Measurements from ENCODE around the gene LRIG1. TPM values are rescaled to one million over a fixed set of nuclear protein-coding genes. Genes with fewer than 3 reads are reported as not detected.

LRIG1 gene
- total and polyA plus RNA-seq, 2 of the 8 experiments (the other 6 are each of a cell fraction or from before 2014, with no cell fraction given), result 78.1 to 88.7 TPM

DNA sequence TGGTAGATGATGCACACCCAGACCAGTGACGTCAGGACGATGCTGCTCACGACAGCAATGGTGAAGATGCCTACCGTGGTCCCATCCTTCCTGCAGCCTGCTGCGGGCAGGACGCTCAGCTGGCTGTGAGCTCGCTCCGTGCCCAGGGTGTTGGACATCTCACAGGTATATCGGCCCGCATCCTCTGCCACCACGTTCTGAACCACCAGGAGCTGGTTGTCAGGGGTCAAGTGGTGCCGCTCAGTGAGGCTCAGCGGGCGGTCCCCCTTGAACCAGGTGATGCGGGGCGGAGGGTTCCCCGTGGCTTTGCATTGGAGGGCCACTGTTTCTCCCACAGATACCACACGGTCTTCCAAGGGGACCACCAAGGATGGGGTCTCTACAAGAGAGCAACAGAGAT is 117.8 kb downstream of the LRIG1 start:
- TF ChIP-seq RBBP5 (IDR thresholded peaks at IDR 0.05; ENCODE audit: borderline replicate concordance, low read depth, low read length) (no peak), POLR2AphosphoS5 (IDR thresholded peaks at IDR 0.05; ENCODE audit: low read depth, low read length) (peak; percentile 37; the same call in 1 of the 2 replicates), POLR2A (IDR thresholded peaks at IDR 0.05; ENCODE audit: control extremely low read depth in 1 of 2, low read depth in 2 of 2, low read length in 2 of 2) (peak in 1 of 2 experiments; percentile 36; a peak in 1 of 3 replicates)
- no peak overlapping the region for H2BK12ac ChIP-seq (ENCODE audit: low read depth, low read length)
- ChIA-PET POLR2A (ENCODE audit: partially characterized antibody) (interaction anchor here (0.8 to 1.8 kb wide), 2 partner anchors 11 to 14 kb away, joined by 4 read pairs; no protein-coding TSS in a partner anchor), CTCF (ENCODE audit: partially characterized antibody) (interaction anchor here (0.9 to 4.3 kb wide), 5 partner anchors 11 to 106 kb away, joined by 3 to 24 read pairs (median 5); no protein-coding TSS in a partner anchor)
- no peaks in the 10 kb centered on the region; a peak in 1 of 4 replicates for H3K9me3 ChIP-seq (ENCODE audit: insufficient read depth in 2 of 2, low read depth in 1 of 2, low read length in 1 of 2)
- peaks cover 67 to 96% (median 83%) of the 10 kb centered on the region in 4 experiments for H3K36me3 ChIP-seq (ENCODE audit: control insufficient read depth in 2 of 4, insufficient read depth in 4 of 4, low read length in 3 of 4)
- no peak overlapping the region for H3K4me3 ChIP-seq (ENCODE audit: extremely low read depth in 1 of 4, insufficient read depth in 2 of 4, low read depth in 3 of 4, low read length in 4 of 4)
- H3K4ac ChIP-seq (replicated peaks; ENCODE audit: insufficient read length, low read depth, low read length), result no peak overlapping the region
- no peak overlapping the region for H4K91ac ChIP-seq (replicated peaks; ENCODE audit: insufficient read length, low read length)
- H4K8ac ChIP-seq (ENCODE audit: extremely low read depth, insufficient read depth, low read length), result peak overlapping the region; percentile 64; the same call in 1 of the 2 replicates
- H3K9ac ChIP-seq (replicated peaks in 1 of 4; ENCODE audit: extremely low read depth in 1 of 4, low read depth in 3 of 4, low read length in 3 of 4), result no peak overlapping the region
- H3K4me1 ChIP-seq (replicated peaks in 1 of 4; ENCODE audit: control insufficient read depth in 3 of 4, insufficient read depth in 4 of 4, low read length in 3 of 4), result no peaks in the 10 kb centered on the region
- H3K79me1 ChIP-seq (ENCODE audit: low read depth, low read length), result no peaks in the 10 kb centered on the region
- no peak overlapping the region for H3K14ac ChIP-seq (ENCODE audit: insufficient read length)
- no peak for FAIRE-seq
- no peak overlapping the region for H2BK15ac ChIP-seq (ENCODE audit: low read length)
- no peaks in the 10 kb centered on the region for H3K27me3 ChIP-seq (replicated peaks in 1 of 4; ENCODE audit: control insufficient read depth in 3 of 4, extremely low read depth in 1 of 4, insufficient read depth in 3 of 4, low read length in 3 of 4)
- peaks cover 0 to 5% of the 10 kb centered on the region in 2 experiments; a peak in 1 of 4 replicates for H3K79me2 ChIP-seq (ENCODE audit: control insufficient read depth in 1 of 2, insufficient read depth in 2 of 2, low read length in 2 of 2)
- H2BK20ac ChIP-seq (ENCODE audit: low read length), result no peak overlapping the region
- H4K5ac ChIP-seq (ENCODE audit: insufficient read length, low read depth, low read length), result no peak overlapping the region
- no peak overlapping the region for H2AFZ ChIP-seq (ENCODE audit: low read length)
- peak in 1 of 2 experiments; percentile 32 for DNase-seq (ENCODE audit: low read depth in 1 of 2, low spot score in 2 of 2)
- H3K27ac ChIP-seq (ENCODE audit: low read depth, low read length), result no peak overlapping the region
- WGBS, 2 experiments (ENCODE audit: extremely low coverage in 1 of 2, insufficient coverage in 1 of 2, insufficient read length in 1 of 2, insufficient replicate concordance in 2 of 2, low coverage in 1 of 2, low lambda C conversion rate in 2 of 2, missing lambda C conversion rate in 1 of 2), result 93% methylated on average over 15 of the region's 18 CpGs; no CpG with 5 or more reads in 1 of the 2 experiments
- no peak overlapping the region for H3K4me2 ChIP-seq (ENCODE audit: insufficient read depth in 1 of 2, low read depth in 2 of 2, low read length in 2 of 2)
- H3K18ac ChIP-seq (ENCODE audit: extremely low read depth, low read length), result no peak overlapping the region
- H3K56ac ChIP-seq (replicated peaks; ENCODE audit: insufficient read length, low read depth, low read length), result no peak overlapping the region
- H2BK120ac ChIP-seq (replicated peaks; ENCODE audit: low read depth, low read length), result no peak overlapping the region
- no peak overlapping the region for H2AK5ac ChIP-seq (ENCODE audit: low read depth, low read length)
- H2BK5ac ChIP-seq (ENCODE audit: low read depth, low read length), result no peak overlapping the region
- no peaks in the 10 kb centered on the region for H3K23me2 ChIP-seq (ENCODE audit: low read depth, low read length)
- H4K20me1 ChIP-seq (replicated peaks in 1 of 2; ENCODE audit: control insufficient read depth in 1 of 2, insufficient read depth in 2 of 2, low read length in 2 of 2), result peaks cover 5 to 20% of the 10 kb centered on the region in 2 experiments
- no peak overlapping the region for H3K23ac ChIP-seq (ENCODE audit: insufficient read length)
